HCT116 (cell line): ENCODE results near the gene EPHA4.

ENCODE experiments used
- EZH2phosphoT487 ChIP-seq: fragments of 200-600 bp; IDR thresholded peaks from 2 replicates; pipeline ENCODE4 v1.6.1; 2018; ENCODE audit warnings: antibody characterized with exemption, borderline replicate concordance
- TF ChIP-seq, protein P1 (sequence below): IDR thresholded peaks from 2 replicates; pipeline ENCODE4 v1.6.1; 2012

DNA sequence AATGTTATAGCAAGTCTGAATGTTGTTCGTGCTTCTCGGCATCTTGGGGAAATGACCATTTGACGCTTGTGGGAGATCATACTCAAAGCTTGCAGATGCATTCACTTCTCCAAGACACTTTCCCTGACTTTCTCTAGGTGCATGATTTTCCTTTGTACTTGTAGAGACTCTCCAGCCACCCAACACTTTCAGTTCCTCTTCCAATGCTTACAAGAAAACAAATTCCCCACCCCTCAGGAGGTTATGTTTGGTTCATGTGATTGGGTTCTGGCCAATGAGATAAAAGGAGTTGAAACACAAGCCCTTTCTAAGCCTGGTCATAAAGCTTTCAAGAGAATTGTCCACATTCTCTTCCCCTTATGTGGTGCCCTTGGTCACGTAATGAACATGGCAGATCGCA, 156.3 kb downstream of the EPHA4 start:
- TF ChIP-seq EZH2phosphoT487 = no peak
- TF ChIP-seq, protein P1, sequence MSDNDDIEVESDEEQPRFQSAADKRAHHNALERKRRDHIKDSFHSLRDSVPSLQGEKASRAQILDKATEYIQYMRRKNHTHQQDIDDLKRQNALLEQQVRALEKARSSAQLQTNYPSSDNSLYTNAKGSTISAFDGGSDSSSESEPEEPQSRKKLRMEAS = no peak
